Measurements from ENCODE around the gene SMYD3.

Gene SMYD3

DNA sequence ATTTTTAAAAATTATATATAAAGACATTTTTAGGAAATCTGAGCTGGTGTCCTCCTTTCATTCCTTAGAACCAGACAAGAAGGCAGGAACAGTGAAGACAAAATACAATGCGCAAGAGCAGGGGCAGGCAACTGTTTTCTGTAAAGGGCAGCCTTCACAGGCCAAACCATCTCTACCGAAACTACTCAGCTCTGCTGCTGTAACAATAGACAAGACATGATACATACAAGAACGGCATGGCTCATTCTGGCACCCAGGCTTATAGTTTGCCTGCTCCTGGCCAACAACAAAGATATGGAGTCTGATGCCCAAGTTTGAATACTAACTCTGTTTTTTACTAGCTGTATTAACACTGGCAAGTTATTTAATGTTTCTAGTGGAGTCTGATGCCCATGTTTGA lies 232.0 kb downstream of the SMYD3 start:
- TF ChIP-seq, protein P1, sequence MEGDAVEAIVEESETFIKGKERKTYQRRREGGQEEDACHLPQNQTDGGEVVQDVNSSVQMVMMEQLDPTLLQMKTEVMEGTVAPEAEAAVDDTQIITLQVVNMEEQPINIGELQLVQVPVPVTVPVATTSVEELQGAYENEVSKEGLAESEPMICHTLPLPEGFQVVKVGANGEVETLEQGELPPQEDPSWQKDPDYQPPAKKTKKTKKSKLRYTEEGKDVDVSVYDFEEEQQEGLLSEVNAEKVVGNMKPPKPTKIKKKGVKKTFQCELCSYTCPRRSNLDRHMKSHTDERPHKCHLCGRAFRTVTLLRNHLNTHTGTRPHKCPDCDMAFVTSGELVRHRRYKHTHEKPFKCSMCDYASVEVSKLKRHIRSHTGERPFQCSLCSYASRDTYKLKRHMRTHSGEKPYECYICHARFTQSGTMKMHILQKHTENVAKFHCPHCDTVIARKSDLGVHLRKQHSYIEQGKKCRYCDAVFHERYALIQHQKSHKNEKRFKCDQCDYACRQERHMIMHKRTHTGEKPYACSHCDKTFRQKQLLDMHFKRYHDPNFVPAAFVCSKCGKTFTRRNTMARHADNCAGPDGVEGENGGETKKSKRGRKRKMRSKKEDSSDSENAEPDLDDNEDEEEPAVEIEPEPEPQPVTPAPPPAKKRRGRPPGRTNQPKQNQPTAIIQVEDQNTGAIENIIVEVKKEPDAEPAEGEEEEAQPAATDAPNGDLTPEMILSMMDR (conservative IDR thresholded peaks at IDR 0.05; ENCODE audit: low read depth, low read length): no peak
- no peak overlapping the region for H3K4me3 ChIP-seq (ENCODE audit: low read length)
- DNase-seq (ENCODE audit: low read depth): no peak

DNA sequence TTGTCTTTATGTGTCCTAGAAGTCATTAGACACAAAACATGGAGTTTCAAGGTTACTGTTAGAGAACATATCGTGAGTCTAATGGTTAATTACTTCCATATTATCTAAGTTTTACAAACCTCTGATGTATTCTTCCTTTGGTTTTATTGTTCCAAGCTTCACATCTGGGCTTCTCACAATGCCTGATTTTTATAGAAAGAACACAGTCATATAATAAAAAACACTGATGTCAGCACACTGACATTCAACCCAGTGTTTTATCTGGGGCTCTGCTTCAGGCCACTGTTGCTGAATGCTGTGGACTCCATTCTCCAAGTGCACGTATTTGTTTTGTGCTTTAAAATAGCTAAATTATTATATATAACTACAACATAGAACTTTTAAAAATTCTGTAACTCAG lies 232.9 kb downstream of the SMYD3 start:
- TF ChIP-seq, protein P1 (conservative IDR thresholded peaks at IDR 0.05; ENCODE audit: low read depth, low read length): no peak
- no peak overlapping the region for H3K4me3 ChIP-seq (ENCODE audit: low read length)
- no peak for DNase-seq (ENCODE audit: low read depth)

DNA sequence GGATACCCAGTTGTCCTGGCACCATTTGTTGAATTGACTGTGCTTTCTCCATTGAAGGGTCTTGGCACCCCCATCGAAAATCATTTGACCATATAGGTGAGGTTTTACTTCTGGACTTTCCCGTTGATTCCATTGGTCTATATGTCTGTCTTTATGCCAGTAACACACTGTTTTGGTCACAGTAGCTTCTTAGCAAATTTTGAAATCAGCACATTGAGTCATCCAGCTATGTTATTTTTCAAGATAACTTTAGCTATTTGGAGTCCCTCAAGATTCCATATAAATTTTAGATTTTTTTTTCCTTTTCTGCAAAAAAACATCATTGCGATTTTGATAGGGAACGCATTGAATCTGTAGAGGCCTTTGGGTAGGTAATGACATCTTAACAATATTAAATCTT lies 235.6 kb downstream of the SMYD3 start:
- DNase-seq (ENCODE audit: low read depth): no peak
- TF ChIP-seq, protein P1 (conservative IDR thresholded peaks at IDR 0.05; ENCODE audit: low read depth, low read length): no peak
- H3K4me3 ChIP-seq (ENCODE audit: low read length): no peak overlapping the region

DNA sequence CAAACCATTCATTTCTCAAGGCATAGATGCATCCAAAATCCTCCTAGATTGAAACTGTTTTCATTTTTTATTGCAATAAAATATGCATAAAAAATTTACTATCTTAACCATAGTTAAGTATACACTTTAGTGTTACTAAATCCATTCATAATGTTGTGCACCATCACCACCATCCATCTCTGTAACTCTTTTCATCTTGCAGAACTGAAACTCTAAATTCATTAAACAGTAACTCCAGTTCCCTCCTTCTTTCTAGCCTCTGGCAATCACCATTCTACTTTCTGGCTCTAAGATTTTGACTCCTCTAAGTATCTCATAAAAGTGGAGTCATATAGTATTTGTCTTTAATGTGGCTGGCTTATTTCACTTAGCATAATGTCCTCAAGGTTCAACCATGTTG lies 236.8 kb downstream of the SMYD3 start:
- no peak for DNase-seq (ENCODE audit: low read depth)
- TF ChIP-seq, protein P1 (conservative IDR thresholded peaks at IDR 0.05; ENCODE audit: low read depth, low read length): no peak
- no peak overlapping the region for H3K4me3 ChIP-seq (ENCODE audit: low read length)

DNA sequence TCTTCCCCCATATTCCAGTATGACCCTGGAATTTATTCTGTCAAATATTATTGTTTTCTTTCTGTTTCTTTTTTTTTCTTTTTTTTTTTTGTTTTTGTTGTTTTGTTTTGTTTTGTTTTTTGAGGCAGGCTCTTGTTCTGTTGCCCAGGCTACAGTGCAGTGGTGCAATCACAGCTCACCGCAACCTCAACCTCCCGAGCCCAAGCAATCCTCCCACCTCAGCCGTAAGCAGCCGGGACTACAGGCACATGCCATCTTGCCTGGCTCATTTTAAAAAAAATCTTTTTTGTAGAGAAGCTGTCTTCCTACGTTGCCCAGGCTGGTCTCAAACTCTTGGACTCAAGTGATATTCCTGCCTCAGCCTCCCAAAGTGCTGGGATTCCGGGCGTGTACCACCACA lies 237.6 kb downstream of the SMYD3 start:
- DNase-seq (ENCODE audit: low read depth): no peak
- TF ChIP-seq, protein P1 (conservative IDR thresholded peaks at IDR 0.05; ENCODE audit: low read depth, low read length): no peak
- no peak overlapping the region for H3K4me3 ChIP-seq (ENCODE audit: low read length)

DNA sequence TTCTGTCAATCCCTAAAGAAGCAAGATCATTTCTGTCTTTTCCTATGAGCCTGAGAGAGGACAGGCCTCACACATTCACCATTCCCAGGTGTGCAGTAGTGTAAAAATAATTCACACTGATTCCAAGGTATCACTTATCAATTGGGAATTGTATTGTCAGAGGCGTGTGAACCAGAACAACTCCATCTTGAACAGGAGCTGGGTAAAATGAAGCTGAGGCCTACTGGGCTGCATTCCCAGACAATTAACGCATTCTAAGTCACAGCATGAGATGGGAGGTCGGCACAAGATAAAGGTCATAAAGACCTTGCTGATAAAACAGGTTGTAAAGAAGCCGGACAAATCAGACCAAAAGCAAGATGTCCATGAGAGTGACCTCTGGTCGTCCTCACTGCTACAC lies 239.2 kb downstream of the SMYD3 start:
- TF ChIP-seq, protein P1 (conservative IDR thresholded peaks at IDR 0.05; ENCODE audit: low read depth, low read length): no peak
- no peak overlapping the region for H3K4me3 ChIP-seq (ENCODE audit: low read length)
- no peak for DNase-seq (ENCODE audit: low read depth)

DNA sequence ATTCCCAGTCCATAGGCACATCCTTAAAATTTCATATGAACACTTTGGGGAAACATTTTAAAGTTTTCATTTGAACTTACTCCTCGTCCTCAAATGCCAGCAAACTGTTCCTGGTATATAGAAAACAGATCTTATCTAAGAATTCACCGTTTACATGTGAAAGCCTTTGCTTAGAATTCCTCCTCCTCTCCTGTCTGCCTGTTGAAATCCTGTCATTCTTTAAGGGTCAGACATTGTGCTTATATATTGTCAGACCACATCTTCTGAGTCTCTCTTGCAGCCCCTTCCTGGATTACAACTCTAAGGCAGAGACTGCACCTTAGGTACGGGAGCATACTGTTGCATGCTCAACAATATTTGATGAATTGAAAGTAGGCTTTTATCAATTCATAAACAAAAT lies 239.7 kb downstream of the SMYD3 start:
- TF ChIP-seq, protein P1 (conservative IDR thresholded peaks at IDR 0.05; ENCODE audit: low read depth, low read length): no peak
- H3K4me3 ChIP-seq (ENCODE audit: low read length): no peak overlapping the region
- no peak for DNase-seq (ENCODE audit: low read depth)
